Measurements from ENCODE around the gene CD27. TPM values are rescaled to one million over a fixed set of nuclear protein-coding genes. Genes with fewer than 3 reads are reported as not detected.
A peak's percentile ranks its signal among the peaks of the same experiment; 100 is the strongest.

Gene CD27
- total RNA-seq, 1 donor from 2014 or later: not detected

- intact Hi-C loops (cut with DNase I): loop anchor here (2.0 to 5.0 kb wide), 2 partner anchors 28 to 131 kb away; no protein-coding TSS in a partner anchor
- H3K27ac ChIP-seq: peak overlapping the region; percentile 90 to 95
Observed at GRCh38 chr12:6452944-6453630, 8.3 kb downstream of the CD27 start.

GRCh38 chr12:6457220-6457945 is 12.6 kb downstream of the CD27 start:
- H3K27ac ChIP-seq: no peak overlapping the region
- no peak for TF ChIP-seq CTCF (IDR thresholded peaks at IDR 0.05)
- H3K27me3 ChIP-seq: no peaks in the 10 kb centered on the region
- DNase-seq (ENCODE audit: low spot score in 2 of 2): peak in 1 of 2 donors; percentile 47
- peaks cover 57 to 75% of the 10 kb centered on the region in 2 donors for H3K36me3 ChIP-seq
- no peak overlapping the region for H3K4me3 ChIP-seq
- intact Hi-C loops (cut with DNase I): no loop called here
- peaks cover 6 to 10% of the 10 kb centered on the region in 2 donors for H3K4me1 ChIP-seq
- no peaks in the 10 kb centered on the region for H3K9me3 ChIP-seq

More at GRCh38 chr12:6452944-6453630, 8.3 kb downstream of the CD27 start:
- peak in 1 of 2 donors; percentile 63 for DNase-seq (ENCODE audit: low spot score in 2 of 2)
- Histone ChIP-seq H3K4me3 (peak overlapping the region; percentile 69 to 74), H3K36me3 (peaks cover 24 to 35% of the 10 kb centered on the region in 2 donors), H3K4me1 (peaks cover 6 to 22% of the 10 kb centered on the region in 2 donors), H3K27me3 (no peaks in the 10 kb centered on the region), H3K9me3 (no peaks in the 10 kb centered on the region)
- TF ChIP-seq CTCF (IDR thresholded peaks at IDR 0.05): no peak

GRCh38 chr12:6458281-6459003 is 13.7 kb downstream of the CD27 start:
- H3K27ac ChIP-seq: no peak overlapping the region
- H3K27me3 ChIP-seq: no peaks in the 10 kb centered on the region
- no peak for TF ChIP-seq CTCF (IDR thresholded peaks at IDR 0.05)
- peaks cover 63 to 86% of the 10 kb centered on the region in 2 donors for H3K36me3 ChIP-seq
- peaks cover 0 to under 1% of the 10 kb centered on the region in 2 donors for H3K4me1 ChIP-seq
- H3K4me3 ChIP-seq: no peak overlapping the region
- intact Hi-C loops (cut with DNase I): no loop called here
- peak in 1 of 2 donors; percentile 5 for DNase-seq (ENCODE audit: low spot score in 2 of 2)
- H3K9me3 ChIP-seq: no peaks in the 10 kb centered on the region

GRCh38 chr12:6459004-6459337 is 14.2 kb downstream of the CD27 start:
- TF ChIP-seq CTCF (IDR thresholded peaks at IDR 0.05): no peak
- H3K27me3 ChIP-seq: no peaks in the 10 kb centered on the region
- intact Hi-C loops (cut with DNase I): no loop called here
- no peak overlapping the region for H3K4me3 ChIP-seq
- no peaks in the 10 kb centered on the region for H3K4me1 ChIP-seq
- H3K9me3 ChIP-seq: no peaks in the 10 kb centered on the region
- H3K27ac ChIP-seq: no peak overlapping the region
- peaks cover 68 to 89% of the 10 kb centered on the region in 2 donors for H3K36me3 ChIP-seq
- DNase-seq (ENCODE audit: low spot score in 2 of 2): no peak

GRCh38 chr12:6460751-6461371 is 16.1 kb downstream of the CD27 start:
- intact Hi-C loops (cut with DNase I): no loop called here

More at GRCh38 chr12:6460751-6461371, 16.1 kb downstream of the CD27 start:
- Histone ChIP-seq H3K27ac (peak overlapping the region in 1 of 2 donors; percentile 6), H3K4me3 (no peak overlapping the region), H3K4me1 (no peaks in the 10 kb centered on the region), H3K27me3 (no peaks in the 10 kb centered on the region), H3K36me3 (peaks cover 72 to 91% of the 10 kb centered on the region in 2 donors), H3K9me3 (no peaks in the 10 kb centered on the region)
- no peak for TF ChIP-seq CTCF (IDR thresholded peaks at IDR 0.05)
- peak in 1 of 2 donors; percentile 45 for DNase-seq (ENCODE audit: low spot score in 2 of 2)
